GM21737 (cell line): Measurements from ENCODE around the gene CRTAC1.

Experiments used
- ATAC-seq: cut with Tn5 transposase; IDR thresholded peaks from one replicate; pipeline ENCODE4 v1.9.1; 2021; ENCODE audit warnings: mild to moderate bottlenecking, moderate library complexity; ENCODE audit not compliant: unreplicated experiment

The CRTAC1 gene

DNA sequence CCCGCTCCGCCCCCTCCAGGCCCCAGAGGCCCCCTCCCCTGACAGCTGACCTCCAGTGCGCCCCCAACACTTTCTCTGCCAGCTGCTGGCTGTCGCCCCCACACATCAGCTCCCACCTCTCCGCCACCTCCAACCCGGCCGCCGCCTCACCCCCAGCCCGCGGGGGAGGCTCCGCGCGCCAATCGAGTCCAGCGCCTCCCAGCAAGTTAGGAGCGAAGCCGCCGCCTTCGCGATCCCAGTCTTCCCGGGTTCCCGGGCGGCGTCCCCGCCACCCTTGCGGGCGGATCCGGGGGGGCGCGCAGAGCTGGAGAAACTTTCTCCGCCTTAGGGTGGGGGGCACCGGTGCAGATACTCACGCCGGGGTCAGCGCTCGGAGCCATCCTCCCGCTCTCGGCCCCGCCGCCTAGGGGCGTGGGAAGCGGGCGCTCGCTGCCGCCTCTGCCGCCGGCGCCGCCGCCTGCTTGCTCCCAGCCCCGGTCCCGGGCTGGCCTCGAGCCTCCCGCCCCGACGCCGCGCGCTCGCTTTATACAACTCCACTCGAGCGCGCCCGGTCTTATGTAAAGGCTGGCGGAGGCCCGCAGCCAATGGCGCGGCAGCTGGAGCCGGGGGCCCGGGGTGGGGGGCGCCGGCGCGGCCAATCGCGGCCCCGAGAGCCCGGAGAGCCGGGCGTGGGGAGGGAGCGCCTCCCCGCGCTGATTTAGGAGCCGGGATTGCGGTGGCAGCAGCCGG, at the start of gene CRTAC1:
Gene CRTAC1, minus strand, starts transcription at position 529 of the 729 bp plus-strand sequence. Its CDS starts 149 bp downstream, at position 380.
- no peak for ATAC-seq

- ATAC-seq = no peak
Observed at GRCh38 chr10:98078774-98079173, 48.4 kb upstream of the CRTAC1 start.

GRCh38 chr10:98077223-98077622, 46.8 kb upstream of the CRTAC1 start:
- no peak for ATAC-seq

DNA sequence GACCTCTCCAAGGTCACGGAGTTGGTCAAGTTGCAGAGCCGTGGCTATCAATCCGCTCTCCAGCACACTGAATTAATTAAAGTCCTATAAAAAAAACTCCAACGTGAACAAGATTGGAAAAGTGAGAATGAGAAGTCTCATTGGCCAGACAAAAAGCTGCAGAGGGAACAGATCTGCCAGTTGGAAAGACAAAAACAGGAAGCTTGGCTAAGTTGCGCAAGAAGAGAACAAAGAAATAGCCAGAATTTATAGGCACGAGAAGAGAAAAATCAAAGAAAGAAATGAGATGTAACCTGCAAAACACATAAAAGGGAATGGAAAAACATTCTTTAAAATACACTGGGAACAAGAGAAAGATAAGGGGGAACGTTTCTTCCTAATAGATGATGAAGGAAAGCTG, 45.7 kb upstream of the CRTAC1 start:
- ATAC-seq = no peak

GRCh38 chr10:98074315-98074911, 44.0 kb upstream of the CRTAC1 start:
- ATAC-seq = no peak

- no peak for ATAC-seq
Observed at GRCh38 chr10:98067165-98067564, 36.7 kb upstream of the CRTAC1 start.

- no peak for ATAC-seq
Observed at GRCh38 chr10:98063740-98064027, 33.3 kb upstream of the CRTAC1 start.

DNA sequence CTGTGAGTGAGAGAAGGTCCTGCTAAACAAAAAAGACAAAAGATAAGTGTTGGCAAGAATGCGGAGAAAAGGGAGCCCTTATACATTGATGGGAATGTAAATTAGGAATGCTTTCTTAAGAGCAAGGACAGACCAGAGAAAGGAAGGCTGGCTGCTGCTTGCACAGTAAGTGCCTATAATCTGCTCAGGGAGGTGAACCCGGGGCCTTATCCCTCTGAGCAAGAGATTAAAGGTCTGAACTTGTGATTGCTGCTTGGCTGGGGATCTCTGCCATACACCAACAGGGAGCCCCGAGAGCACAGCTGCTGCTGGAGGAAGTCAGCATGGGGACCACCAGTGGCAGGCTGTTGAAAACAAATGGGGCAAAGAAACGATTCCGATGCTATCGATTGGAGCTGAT, 32.0 kb upstream of the CRTAC1 start:
- no peak for ATAC-seq

DNA sequence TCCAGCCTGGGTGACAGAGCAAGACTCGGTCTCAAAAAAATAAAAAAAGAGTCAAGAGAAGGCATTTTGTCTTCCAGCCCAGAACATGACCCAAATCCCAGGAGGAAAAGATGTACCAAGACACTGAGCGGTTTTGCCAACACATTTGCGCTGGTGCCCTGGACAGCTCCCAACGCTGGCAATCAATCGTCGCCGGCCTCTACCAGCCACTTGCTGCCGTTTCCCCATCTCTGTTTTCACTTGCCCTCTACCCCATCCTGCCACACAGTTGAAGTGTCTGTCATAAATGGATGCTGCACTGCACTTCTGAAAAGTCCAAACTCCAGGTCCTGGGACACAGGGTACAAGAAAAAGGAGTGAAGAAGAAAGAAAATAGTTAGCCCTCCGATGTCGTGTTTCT, 29.7 kb upstream of the CRTAC1 start:
- no peak for ATAC-seq

- ATAC-seq = no peak
Observed at GRCh38 chr10:98058295-98058694, 27.9 kb upstream of the CRTAC1 start.

DNA sequence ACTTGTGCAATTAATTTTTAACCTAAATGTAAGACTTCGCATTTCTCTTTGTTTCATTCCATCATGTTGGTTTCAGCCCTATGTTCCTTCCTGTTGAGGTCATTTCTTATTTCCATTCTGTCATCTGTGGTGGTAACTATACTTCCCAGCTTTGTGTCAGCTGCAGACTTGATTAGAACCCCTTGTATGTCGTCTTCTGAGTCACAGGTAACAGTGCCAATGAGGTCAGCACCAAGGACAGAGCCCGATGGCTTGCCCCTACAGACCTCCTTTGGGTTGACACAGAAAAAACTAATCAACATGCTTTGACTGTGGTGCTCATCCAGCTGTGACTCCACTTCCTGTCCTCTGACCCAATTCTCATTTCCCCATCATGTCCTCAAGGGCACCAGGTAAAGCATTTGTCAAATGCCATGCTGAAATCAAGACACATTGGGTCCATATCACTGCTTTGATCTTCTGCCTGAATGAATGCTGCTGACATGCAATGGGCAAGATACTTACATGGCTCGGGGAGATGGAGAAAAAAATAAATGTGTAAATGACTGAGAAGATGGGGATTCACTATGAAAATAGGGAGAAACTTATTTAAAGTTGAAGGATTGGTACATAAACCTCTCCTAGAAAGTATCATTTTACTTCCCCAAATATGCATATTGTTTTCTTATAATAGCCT, 25.6 kb upstream of the CRTAC1 start:
- ATAC-seq = no peak

DNA sequence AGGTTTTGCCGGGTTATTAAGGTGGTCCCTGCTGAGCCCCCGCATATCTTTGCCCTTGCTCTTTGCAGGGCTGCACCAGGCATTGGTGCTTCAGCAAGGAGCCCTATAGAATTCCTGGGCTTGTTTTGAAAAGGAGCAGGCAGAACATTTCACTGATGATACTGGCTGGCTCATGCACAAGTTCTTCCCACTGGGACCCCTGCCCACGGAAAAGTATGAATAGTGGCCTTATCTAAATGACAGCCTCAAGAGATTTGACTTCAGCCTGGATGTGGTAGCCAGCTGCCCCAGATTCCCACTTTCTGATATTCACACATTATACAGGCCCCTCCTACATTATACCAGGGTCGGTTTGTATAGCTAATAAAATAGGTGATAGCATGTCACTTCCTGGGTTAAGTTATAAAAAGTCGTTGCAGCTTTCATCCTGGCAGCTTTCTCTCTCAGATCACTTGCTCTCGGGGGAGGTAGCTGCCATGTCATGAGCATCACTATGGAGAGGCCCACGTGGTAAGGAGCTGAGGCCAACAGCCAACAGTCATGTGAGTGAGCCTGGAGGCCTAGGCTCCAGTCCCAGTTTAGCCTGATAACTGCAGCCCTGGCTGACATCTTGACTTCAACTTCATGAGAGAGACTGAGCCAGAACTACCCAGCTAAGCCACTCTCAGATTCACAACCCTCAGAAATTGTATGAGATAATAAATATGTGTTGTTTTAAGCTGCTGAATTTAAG, 16.8 kb upstream of the CRTAC1 start:
- ATAC-seq = no peak

DNA sequence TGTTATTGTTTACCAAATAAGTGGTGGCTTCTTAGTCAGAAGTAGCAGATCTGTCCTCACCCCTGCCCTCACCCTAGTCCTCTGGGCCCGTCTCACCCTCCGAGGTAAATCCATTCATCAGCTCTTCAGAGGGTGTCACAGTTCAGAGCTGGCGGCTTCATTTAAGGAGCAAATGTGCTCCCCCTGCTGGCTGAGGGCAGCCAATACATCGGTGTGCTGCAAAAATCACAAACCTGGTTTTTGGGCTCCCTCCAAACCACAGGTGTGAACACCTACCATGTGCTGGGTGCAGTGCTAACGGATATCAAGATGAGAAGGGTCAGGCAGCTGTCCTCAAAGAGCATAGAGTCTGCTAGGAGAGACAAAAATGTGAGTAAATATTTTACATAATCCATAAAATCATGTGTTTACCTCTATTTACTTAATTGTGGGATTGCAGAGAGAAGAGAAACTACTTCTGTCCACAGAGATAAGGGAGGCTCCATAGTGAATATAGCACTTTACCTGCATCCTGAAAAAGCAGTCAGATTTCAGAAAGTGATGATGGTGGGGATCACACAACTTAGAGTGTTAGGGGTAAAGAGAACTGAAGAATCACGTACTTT, 15.5 kb upstream of the CRTAC1 start:
- ATAC-seq = no peak

- ATAC-seq = no peak
Observed at GRCh38 chr10:98041352-98042043, 11.1 kb upstream of the CRTAC1 start.

DNA sequence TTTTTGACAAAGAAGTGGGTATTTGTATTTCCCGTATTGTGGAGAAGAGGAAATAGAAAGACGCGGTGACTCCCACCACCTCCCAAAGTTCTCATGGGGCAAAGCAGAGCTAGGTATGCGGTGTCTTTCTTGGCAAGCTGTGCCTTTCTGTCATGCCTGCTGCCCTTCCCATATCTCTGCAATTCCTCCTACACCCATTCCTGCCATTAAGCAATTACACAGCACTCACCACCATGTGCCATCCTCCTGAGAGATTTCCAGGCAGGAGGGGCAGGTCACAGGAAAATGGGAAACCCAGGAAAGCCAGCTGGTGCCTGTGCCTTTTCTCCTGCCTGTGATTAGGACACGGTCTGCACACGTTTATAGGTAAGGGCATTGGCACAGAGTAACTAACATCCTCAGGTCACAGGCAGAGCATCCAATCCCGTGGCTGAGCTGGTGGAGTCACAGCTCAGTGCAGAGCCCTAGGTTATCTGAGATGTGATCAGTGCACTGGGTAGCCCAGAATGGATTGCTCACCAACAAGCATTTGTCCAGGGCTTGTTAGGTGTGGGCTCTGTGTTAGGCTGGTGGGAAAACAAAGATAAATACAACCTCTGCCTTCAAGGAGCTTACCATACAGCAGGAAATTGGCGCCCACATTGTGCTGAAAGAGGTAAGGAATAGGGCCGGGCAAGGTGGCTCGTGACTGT, 9.4 kb upstream of the CRTAC1 start:
- no peak for ATAC-seq

- ATAC-seq = no peak
Observed at GRCh38 chr10:98038288-98038687, 7.9 kb upstream of the CRTAC1 start.

- ATAC-seq = no peak
Observed at GRCh38 chr10:98035599-98035998, 5.2 kb upstream of the CRTAC1 start.

DNA sequence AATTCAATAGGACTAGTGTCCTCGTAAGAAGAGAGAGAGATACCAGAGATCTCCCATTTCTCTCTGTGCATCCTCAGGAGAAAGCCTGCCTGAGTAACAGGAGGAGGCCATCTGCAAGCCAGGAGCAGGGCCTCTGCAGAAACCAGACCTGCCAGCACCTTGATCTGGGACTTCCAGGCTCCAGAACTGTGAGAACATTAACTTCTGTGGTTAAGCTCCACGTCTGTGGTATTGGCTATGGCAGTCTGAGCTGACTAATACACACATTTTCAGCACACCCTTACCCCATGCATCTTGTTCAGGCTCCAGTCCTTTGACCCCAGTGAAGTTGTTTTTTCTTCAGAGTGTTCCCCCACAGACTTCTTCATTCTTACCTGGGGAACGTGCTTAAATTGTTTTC, 3.1 kb upstream of the CRTAC1 start:
- ATAC-seq = no peak

DNA sequence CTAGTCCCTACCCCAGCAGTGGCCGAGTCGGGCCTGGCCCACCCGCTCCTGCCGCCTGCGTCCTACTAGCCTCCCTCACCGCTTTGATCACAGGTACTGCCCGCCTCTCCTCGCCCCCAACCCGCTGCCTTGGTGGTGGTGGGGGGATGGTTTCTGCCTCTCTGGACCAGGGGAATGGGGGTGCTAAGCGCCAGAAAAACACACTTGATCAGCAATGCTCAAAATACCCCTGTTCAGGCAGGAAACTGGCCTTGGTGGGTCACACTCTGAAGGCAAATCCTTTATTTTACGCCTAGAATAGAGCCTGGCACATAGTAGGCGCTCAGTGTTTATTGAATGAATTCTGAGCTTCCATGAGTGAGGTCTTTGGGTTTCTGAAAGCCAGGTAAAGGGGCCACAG, 1.0 kb upstream of the CRTAC1 start:
- no peak for ATAC-seq

GRCh38 chr10:98030991-98031431, 590 bp upstream of the CRTAC1 start:
- no peak for ATAC-seq
